Measurements from ENCODE around the gene R3HDM1. TPM values are rescaled to one million over a fixed set of nuclear protein-coding genes. Genes with fewer than 3 reads are reported as not detected.

R3HDM1 gene
- total RNA-seq, 8 experiments from 2014 or later, result 19.0 to 157 (median 30.6) TPM

- in situ Hi-C loops (cut with MboI; ENCODE audit: low pct_unique_long_range_greater_than_20kb in 2 of 9, low sequenced_read_pairs in 9 of 9, unreplicated experiment in 9 of 9), result no loop called here
- H3K4me3 ChIP-seq, result peak overlapping the region; percentile 52 to 100 (median 70)
- 71 to 100% (median 93%) methylated on average over 1 of the region's 1 CpG; no CpG with 5 or more reads in 6 of the 10 experiments for WGBS, 10 experiments
- H3K4me1 ChIP-seq (replicated peaks in 1 of 2), result peaks cover 0 to 12% of the 10 kb centered on the region in 2 donors
- H3K27ac ChIP-seq, result no peak overlapping the region
- ATAC-seq (replicated peaks in 6 of 8), result no peak
Measured at GRCh38 chr2:135743860-135744259, 212.6 kb downstream of the R3HDM1 start.

DNA sequence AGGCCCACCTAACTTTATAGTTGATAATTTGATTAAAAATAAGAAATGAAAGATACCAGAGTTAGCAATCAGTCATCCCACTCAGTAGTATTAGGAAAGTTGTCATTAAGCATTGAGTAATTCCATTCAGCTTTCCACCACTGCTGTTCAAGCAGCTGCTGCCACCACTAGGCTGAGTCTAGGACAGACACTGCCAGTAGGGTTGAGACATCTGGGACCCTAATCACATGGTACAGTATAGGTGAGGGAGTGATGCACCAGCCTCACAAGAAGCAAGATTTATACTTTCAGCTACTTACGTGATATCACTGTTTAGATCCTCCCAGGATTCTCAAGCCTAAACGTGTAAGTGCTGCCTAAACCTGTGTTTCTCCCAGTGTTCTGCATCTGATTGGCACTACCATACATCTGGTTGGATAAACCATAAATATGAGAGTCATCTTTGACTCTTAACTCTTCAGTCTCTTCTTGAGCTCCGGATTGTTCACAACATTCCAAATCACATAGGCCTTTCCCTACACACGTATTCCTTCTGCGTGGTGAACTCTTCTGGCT is 213.6 kb downstream of the R3HDM1 start:
- in situ Hi-C loops (cut with MboI; ENCODE audit: low pct_unique_long_range_greater_than_20kb in 2 of 9, low sequenced_read_pairs in 9 of 9, unreplicated experiment in 9 of 9), result no loop called here
- Histone ChIP-seq H3K4me3 (peak overlapping the region in 1 of 5 donors; percentile 100), H3K4me1 (replicated peaks in 1 of 2) (peaks cover 0 to 12% of the 10 kb centered on the region in 2 donors), H3K27ac (no peak overlapping the region)
- 58 to 100% (median 89%) methylated on average over 1 to 5 of the region's 5 CpGs; no CpG with 5 or more reads in 2 of the 10 experiments for WGBS, 10 experiments
- ATAC-seq (replicated peaks in 6 of 8), result peak in 1 of 8 experiments; percentile 2

DNA sequence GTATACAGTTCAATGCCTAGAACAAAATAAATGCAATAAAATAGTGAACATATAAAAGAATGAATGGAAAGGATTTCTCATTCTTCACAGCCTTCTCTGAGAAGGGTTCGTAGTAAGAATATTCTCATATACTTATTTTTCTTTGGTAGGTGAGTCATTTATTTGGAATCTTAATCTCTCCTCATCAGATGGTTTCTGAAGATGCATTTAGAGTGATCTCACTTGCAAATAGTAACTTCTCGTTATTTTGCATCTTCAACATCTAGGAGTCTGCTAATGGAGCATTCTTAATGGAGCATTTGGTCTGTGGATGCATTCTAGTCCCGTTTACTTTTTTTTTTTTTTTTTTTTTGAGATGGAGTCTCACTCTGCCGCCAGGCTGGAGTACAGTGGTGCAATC is 214.3 kb downstream of the R3HDM1 start:
- WGBS, 10 experiments, result 20 to 100% (median 87%) methylated on average over 1 to 4 of the region's 4 CpGs
- in situ Hi-C loops (cut with MboI; ENCODE audit: low pct_unique_long_range_greater_than_20kb in 2 of 9, low sequenced_read_pairs in 9 of 9, unreplicated experiment in 9 of 9), result no loop called here
- Histone ChIP-seq H3K4me1 (replicated peaks in 1 of 2) (peaks cover 0 to 12% of the 10 kb centered on the region in 2 donors), H3K4me3 (no peak overlapping the region), H3K27ac (no peak overlapping the region)
- no peak for ATAC-seq (replicated peaks in 6 of 8)

- Histone ChIP-seq H3K4me1 (replicated peaks in 1 of 2) (no peaks in the 10 kb centered on the region), H3K27ac (no peak overlapping the region), H3K4me3 (no peak overlapping the region)
- 91 to 100% (median 98%) methylated on average over 1 to 2 of the region's 2 CpGs; no CpG with 5 or more reads in 2 of the 10 experiments for WGBS, 10 experiments
- in situ Hi-C loops (cut with MboI; ENCODE audit: low pct_unique_long_range_greater_than_20kb in 2 of 9, low sequenced_read_pairs in 9 of 9, unreplicated experiment in 9 of 9), result no loop called here
- ATAC-seq (replicated peaks in 6 of 8), result no peak
Measured at GRCh38 chr2:135755573-135755972, 224.3 kb downstream of the R3HDM1 start.

DNA sequence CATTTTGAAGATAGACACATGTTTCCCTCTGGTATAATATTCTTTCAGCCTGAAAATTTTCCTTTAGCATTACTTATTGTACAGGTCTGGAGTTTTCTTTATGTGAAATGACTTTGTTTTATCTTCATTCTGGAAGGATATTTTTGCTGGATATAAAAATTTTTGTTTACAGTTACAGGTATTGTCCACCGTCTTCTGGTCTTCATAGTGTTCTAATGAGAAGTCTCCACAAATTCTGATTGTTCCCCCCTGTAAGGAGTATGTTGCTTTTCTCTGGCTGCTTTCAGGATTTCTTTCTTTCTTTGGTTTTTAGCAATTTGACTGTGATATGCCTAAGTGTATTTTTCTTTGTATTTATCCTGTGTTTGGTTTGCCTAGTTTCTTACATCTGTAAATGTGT is 225.4 kb downstream of the R3HDM1 start:
- no peak for ATAC-seq (replicated peaks in 6 of 8)
- Histone ChIP-seq H3K4me1 (replicated peaks in 1 of 2) (no peaks in the 10 kb centered on the region), H3K27ac (no peak overlapping the region), H3K4me3 (no peak overlapping the region)
- in situ Hi-C loops (cut with MboI; ENCODE audit: low pct_unique_long_range_greater_than_20kb in 2 of 9, low sequenced_read_pairs in 9 of 9, unreplicated experiment in 9 of 9), result no loop called here
- 88 to 100% (median 100%) methylated on average over 1 of the region's 1 CpG; no CpG with 5 or more reads in 4 of the 10 experiments for WGBS, 10 experiments

DNA sequence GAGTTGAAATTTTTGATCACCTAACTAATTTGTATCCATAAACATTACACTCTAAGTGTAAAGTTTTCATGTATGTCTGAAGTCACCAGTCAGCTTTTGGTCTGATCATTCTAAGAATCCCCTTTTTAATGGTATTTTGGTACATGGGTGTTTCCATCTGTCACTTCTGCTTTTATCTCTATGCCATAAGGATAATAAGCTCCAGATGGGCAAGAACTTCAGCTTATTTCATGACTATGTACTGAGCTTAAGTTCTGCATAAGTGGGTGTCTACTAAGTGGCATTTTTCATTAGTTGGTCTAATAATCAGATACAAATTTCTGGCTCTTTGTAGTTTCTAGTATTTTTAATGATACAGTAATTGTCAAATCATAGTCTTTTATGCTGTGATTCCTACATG is 230.7 kb downstream of the R3HDM1 start:
- in situ Hi-C loops (cut with MboI; ENCODE audit: low pct_unique_long_range_greater_than_20kb in 2 of 9, low sequenced_read_pairs in 9 of 9, unreplicated experiment in 9 of 9), result no loop called here
- Histone ChIP-seq H3K4me1 (replicated peaks in 1 of 2) (no peaks in the 10 kb centered on the region), H3K4me3 (no peak overlapping the region), H3K27ac (no peak overlapping the region)
- ATAC-seq (replicated peaks in 6 of 8), result peak in 2 of 8 experiments; percentile 51 to 70

DNA sequence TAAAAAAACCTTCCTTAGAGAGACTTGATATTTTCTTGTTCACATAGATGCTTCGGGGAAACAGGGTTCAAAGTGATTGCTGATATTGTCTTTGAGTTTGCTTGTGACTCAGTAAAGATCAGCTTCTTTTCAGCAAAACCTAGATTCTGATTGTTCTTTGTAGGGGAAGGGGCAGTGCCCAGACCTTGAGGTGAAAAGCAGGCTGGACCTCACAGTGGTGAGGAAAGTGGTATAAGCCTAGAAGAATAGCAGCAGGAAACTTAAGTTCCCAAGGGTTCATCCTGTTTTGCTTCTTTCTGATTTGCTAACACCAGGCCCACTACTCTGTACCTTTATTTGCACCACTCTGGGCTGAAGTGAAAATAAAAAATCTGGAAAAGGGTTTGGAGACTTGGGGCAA is 231.2 kb downstream of the R3HDM1 start:
- Histone ChIP-seq H3K4me3 (no peak overlapping the region), H3K27ac (no peak overlapping the region), H3K4me1 (replicated peaks in 1 of 2) (no peaks in the 10 kb centered on the region)
- 70 to 100% (median 95%) methylated on average over 1 of the region's 1 CpG; no CpG with 5 or more reads in 2 of the 10 experiments for WGBS, 10 experiments
- in situ Hi-C loops (cut with MboI; ENCODE audit: low pct_unique_long_range_greater_than_20kb in 2 of 9, low sequenced_read_pairs in 9 of 9, unreplicated experiment in 9 of 9), result no loop called here
- ATAC-seq (replicated peaks in 6 of 8), result no peak

GRCh38 chr2:135768863-135769262 is 237.6 kb downstream of the R3HDM1 start:
- WGBS, 10 experiments, result 81 to 100% (median 96%) methylated on average over 1 to 8 of the region's 8 CpGs; no CpG with 5 or more reads in 2 of the 10 experiments
- no peaks in the 10 kb centered on the region for H3K4me1 ChIP-seq (replicated peaks in 1 of 2)
- no peak overlapping the region for H3K27ac ChIP-seq
- H3K4me3 ChIP-seq, result no peak overlapping the region
- no peak for ATAC-seq (replicated peaks in 6 of 8)
- in situ Hi-C loops (cut with MboI; ENCODE audit: low pct_unique_long_range_greater_than_20kb in 2 of 9, low sequenced_read_pairs in 9 of 9, unreplicated experiment in 9 of 9), result no loop called here

- 72 to 96% (median 91%) methylated on average over 1 to 2 of the region's 2 CpGs; no CpG with 5 or more reads in 1 of the 10 experiments for WGBS, 10 experiments
- no peak overlapping the region for H3K4me3 ChIP-seq
- no peak overlapping the region for H3K27ac ChIP-seq
- no peak for ATAC-seq (replicated peaks in 6 of 8)
- no peaks in the 10 kb centered on the region for H3K4me1 ChIP-seq (replicated peaks in 1 of 2)
- in situ Hi-C loops (cut with MboI; ENCODE audit: low pct_unique_long_range_greater_than_20kb in 2 of 9, low sequenced_read_pairs in 9 of 9, unreplicated experiment in 9 of 9), result no loop called here
Measured at GRCh38 chr2:135773319-135773718, 242.0 kb downstream of the R3HDM1 start.

GRCh38 chr2:135773917-135774316 is 242.6 kb downstream of the R3HDM1 start:
- H3K4me3 ChIP-seq, result no peak overlapping the region
- H3K4me1 ChIP-seq (replicated peaks in 1 of 2), result no peaks in the 10 kb centered on the region
- no peak overlapping the region for H3K27ac ChIP-seq
- in situ Hi-C loops (cut with MboI; ENCODE audit: low pct_unique_long_range_greater_than_20kb in 2 of 9, low sequenced_read_pairs in 9 of 9, unreplicated experiment in 9 of 9), result no loop called here
- ATAC-seq (replicated peaks in 6 of 8), result no peak

Other genes with a start within 250 kb of the R3HDM1 start
- gene ZRANB3, start 266 bp upstream of the R3HDM1 start, total RNA-seq, result 10 to 100 TPM in 3 of 8 experiments, 1 to 10 TPM in 5; 6.3 to 18.2 (median 9.6) TPM
- 100 to 1,000 TPM in 2 of 8 experiments, 10 to 100 TPM in 6; 35.9 to 114 (median 57.2) TPM for gene UBXN4, start 210.4 kb downstream of the R3HDM1 start, total RNA-seq